Rectal smooth muscle tissue (tissue), 1 donor: Measurements from ENCODE around the gene MCRS1.

Source experiments
- H3K27ac ChIP-seq: one replicate; pipeline ENCODE4 v1.7.0; 2013; ENCODE audit warnings: low read depth, low read length, inconsistent platforms
- H3K27me3 ChIP-seq: one replicate; pipeline ENCODE4 v1.7.0; 2013; ENCODE audit warnings: low read length; ENCODE audit not compliant: control insufficient read depth, insufficient read depth
- H3K36me3 ChIP-seq: one replicate; pipeline ENCODE4 v1.7.0; 2013; ENCODE audit warnings: low read length; ENCODE audit not compliant: control insufficient read depth, insufficient read depth
- H3K4me1 ChIP-seq: one replicate; pipeline ENCODE4 v1.7.0; 2013; ENCODE audit warnings: low read length; ENCODE audit not compliant: control insufficient read depth, insufficient read depth
- H3K4me3 ChIP-seq: one replicate; pipeline ENCODE4 v1.7.0; 2013; ENCODE audit warnings: low read length
- H3K9ac ChIP-seq: one replicate; pipeline ENCODE4 v1.7.0; 2013; ENCODE audit warnings: low read length

MCRS1 gene

DNA sequence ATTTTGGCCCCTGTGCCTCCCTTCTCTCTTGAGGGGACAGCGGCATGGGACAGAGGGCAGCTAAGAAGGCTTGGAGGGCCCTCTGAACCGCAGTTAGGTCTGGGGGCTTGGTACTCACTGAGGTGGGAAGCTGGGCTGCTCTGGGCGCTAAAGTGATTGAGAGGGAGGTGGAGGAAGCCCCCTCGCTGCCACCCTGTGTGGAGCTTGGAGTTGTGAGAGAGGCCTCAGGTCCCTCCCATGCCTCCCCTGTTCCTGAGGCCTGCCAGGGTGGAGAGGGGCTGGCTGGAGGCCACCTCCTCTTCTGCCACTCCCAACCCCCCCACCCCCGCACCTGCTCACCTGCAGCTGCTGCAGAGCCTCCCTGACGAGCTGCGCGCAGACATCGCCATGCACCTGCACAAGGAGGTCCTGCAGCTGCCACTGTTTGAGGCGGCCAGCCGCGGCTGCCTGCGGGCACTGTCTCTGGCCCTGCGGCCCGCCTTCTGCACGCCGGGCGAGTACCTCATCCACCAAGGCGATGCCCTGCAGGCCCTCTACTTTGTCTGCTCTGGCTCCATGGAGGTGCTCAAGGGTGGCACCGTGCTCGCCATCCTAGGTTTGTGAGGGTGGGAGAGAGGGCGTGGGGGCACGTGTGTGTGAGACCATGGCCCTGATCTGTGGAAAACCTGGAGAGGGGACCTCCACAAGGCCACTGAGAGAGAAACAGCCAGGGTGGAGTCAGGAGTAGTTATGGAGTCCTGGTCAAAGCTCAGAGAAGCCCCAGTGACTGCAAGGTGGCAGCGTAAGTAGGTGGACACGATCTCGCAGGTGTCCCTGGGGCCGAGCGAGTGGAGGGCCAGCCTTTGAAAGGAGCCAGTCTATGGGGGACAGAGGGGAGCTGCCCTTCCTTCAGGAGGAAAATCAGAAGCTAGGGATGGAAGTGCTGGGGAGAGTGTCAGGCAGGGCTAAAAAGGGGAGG is 17.9 kb downstream of the MCRS1 start:
- H3K27me3 ChIP-seq, result peaks cover 11% of the 10 kb centered on the region
- H3K27ac ChIP-seq, result no peak overlapping the region
- H3K9ac ChIP-seq, result no peak overlapping the region
- no peak overlapping the region for H3K4me3 ChIP-seq
- H3K36me3 ChIP-seq, result no peaks in the 10 kb centered on the region
- H3K4me1 ChIP-seq, result peaks cover 7% of the 10 kb centered on the region

DNA sequence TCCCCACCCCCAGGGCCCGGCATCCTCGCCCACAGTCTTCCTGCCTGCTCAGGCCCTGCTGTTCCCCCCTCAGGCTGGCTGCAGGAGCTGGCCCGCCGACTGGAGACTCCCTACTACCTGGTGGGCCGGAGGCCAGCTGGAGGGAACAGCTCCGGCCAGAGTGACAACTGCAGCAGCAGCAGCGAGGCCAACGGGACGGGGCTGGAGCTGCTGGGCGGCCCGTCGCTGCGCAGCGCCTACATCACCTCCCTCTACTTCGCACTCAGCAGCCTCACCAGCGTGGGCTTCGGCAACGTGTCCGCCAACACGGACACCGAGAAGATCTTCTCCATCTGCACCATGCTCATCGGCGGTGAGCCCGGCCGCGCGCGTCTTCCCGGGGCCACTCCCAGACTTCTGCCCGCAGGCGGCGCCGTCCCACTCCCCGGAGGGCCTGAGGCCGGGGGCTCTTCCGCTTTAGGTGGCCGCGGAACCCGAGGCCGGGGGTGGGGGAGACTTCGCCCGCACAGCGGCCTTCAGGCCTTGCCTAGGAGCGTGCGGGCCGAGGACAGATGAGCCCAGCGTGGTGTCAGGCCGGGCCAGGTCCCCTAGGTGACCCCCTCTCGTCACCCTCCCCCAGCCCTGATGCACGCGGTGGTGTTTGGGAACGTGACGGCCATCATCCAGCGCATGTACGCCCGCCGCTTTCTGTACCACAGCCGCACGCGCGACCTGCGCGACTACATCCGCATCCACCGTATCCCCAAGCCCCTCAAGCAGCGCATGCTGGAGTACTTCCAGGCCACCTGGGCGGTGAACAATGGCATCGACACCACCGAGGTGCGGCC is 18.9 kb downstream of the MCRS1 start:
- H3K27ac ChIP-seq, result no peak overlapping the region
- no peaks in the 10 kb centered on the region for H3K36me3 ChIP-seq
- H3K4me3 ChIP-seq, result peak overlapping the region; percentile 70
- H3K4me1 ChIP-seq, result peaks cover 7% of the 10 kb centered on the region
- H3K27me3 ChIP-seq, result peaks cover 11% of the 10 kb centered on the region
- H3K9ac ChIP-seq, result no peak overlapping the region

DNA sequence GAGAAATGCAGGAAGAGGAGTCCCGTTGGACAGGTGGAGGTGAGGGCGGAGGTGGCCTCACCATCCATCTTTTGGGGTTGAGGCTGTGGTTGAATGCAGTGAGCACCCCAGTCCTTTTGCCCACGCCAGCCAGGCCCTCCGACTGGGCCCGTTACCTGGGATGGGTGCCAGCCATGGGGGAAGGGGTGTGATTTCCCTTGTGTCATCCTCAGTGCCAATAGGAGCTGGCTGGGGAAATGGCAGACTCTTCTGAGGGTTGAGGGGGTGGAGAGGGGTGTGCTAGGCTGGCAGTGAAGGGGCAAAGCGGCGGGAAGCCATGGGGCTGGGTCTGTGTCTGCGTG is 19.5 kb downstream of the MCRS1 start:
- H3K4me3 ChIP-seq, result peak overlapping the region; percentile 70
- no peaks in the 10 kb centered on the region for H3K36me3 ChIP-seq
- peaks cover 7% of the 10 kb centered on the region for H3K4me1 ChIP-seq
- H3K27ac ChIP-seq, result no peak overlapping the region
- no peak overlapping the region for H3K9ac ChIP-seq
- H3K27me3 ChIP-seq, result peaks cover 11% of the 10 kb centered on the region

DNA sequence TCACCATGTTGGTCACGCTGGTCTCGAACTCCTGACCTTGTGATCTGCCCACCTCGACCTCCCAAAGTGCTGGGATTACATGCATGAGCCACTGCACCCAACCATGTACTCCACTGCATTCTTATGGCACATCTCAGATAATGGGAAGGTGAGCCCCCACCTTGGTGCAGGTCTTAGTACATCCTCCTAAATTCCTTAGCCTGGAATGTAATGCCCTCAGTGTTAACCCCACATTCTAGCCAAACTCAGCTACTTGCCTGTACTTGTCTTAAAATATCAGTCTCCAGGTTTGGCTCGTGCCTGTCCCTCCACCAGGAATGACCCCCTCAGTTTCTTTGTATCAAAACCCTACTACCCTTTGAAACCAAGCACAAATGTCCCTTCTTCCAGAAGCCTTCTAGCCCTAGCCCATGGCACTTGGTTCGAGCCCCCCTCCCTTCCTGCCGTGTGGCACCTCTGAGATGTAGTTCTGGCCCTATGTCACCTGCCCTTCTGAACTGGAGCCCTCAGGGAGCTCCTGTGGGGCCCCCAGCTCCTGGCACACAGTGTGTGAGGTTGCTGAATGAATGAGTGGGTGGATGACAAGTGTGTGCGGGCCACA is 20.8 kb downstream of the MCRS1 start:
- Histone ChIP-seq H3K4me1 (peaks cover 7% of the 10 kb centered on the region), H3K27me3 (peaks cover 11% of the 10 kb centered on the region), H3K4me3 (no peak overlapping the region), H3K27ac (no peak overlapping the region), H3K36me3 (no peaks in the 10 kb centered on the region), H3K9ac (no peak overlapping the region)

DNA sequence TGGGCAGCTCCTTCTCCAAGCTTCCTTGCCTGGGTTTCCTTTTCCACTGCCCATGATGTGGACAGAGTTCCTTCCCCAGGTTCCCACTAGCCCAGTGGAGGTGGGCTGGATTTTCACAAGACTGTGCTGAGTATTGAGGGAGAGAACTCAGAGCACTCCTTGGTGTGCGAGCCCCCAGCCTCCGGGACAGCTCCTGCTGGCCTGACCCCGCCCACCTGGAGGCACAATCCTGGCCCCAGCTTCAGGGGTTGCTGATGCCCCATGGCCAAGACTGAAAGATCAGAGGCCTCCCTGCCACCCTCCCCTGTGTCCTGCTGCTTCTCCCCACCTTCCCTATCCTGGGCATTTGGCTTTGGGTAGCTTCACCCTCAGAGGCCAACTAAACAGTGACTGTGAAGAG is 21.5 kb downstream of the MCRS1 start:
- H3K27ac ChIP-seq, result no peak overlapping the region
- H3K27me3 ChIP-seq, result peaks cover 11% of the 10 kb centered on the region
- no peak overlapping the region for H3K9ac ChIP-seq
- no peaks in the 10 kb centered on the region for H3K36me3 ChIP-seq
- H3K4me3 ChIP-seq, result no peak overlapping the region
- peaks cover 7% of the 10 kb centered on the region for H3K4me1 ChIP-seq

DNA sequence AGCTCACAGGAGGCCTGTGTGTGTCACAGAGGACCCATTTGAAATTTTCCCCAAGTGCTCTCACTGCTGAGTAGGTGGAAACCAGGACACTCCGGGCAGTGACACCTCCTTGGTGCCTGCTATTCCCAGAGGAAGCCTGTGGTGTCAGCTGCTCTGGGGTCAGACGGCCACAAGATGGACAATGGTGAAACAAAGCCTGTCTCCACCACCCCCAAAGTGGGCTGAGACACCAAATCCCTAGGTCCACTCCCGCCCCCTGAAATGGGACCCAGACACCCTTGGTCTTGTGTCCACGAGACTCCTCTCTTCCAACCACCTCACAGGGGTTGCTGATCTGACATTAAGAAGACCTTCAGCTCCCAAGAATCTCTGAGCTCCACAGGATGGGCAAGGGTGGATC is 22.1 kb downstream of the MCRS1 start:
- Histone ChIP-seq H3K9ac (no peak overlapping the region), H3K27me3 (peaks cover 11% of the 10 kb centered on the region), H3K27ac (no peak overlapping the region), H3K4me1 (peaks cover 7% of the 10 kb centered on the region), H3K36me3 (no peaks in the 10 kb centered on the region), H3K4me3 (no peak overlapping the region)

DNA sequence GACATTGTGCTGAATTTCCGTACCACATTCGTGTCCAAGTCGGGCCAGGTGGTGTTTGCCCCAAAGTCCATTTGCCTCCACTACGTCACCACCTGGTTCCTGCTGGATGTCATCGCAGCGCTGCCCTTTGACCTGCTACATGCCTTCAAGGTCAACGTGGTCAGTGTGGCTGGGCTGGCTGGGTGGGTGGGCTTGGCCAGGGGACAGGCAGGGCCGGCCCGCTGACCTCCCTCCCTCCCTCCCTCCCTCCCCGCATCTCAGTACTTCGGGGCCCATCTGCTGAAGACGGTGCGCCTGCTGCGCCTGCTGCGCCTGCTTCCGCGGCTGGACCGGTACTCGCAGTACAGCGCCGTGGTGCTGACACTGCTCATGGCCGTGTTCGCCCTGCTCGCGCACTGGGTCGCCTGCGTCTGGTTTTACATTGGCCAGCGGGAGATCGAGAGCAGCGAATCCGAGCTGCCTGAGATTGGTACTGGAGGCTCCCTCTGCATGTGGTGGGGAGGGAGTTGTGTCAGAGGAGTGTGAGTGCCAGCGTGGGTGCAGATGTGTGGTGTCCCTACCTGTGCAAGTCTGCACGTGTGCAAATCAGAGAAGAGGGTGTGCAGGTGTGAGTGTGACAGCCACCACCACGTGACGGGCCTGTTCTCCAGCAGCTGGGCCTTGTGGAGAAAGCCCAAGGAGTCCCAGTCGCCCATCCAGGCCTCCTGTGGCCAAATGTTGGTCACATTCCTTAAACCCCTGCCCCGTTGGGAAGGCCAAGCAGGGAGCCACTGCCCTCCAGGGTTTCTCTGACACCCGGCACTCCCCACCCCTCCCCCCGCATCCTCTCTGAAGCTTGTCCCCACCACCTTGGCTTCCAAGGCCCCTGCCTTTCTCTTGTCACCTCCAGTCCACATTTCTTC is 23.8 kb downstream of the MCRS1 start:
- no peak overlapping the region for H3K4me3 ChIP-seq
- H3K36me3 ChIP-seq, result no peaks in the 10 kb centered on the region
- H3K4me1 ChIP-seq, result peaks cover 7% of the 10 kb centered on the region
- H3K27me3 ChIP-seq, result peaks cover 23% of the 10 kb centered on the region
- no peak overlapping the region for H3K9ac ChIP-seq
- H3K27ac ChIP-seq, result no peak overlapping the region

DNA sequence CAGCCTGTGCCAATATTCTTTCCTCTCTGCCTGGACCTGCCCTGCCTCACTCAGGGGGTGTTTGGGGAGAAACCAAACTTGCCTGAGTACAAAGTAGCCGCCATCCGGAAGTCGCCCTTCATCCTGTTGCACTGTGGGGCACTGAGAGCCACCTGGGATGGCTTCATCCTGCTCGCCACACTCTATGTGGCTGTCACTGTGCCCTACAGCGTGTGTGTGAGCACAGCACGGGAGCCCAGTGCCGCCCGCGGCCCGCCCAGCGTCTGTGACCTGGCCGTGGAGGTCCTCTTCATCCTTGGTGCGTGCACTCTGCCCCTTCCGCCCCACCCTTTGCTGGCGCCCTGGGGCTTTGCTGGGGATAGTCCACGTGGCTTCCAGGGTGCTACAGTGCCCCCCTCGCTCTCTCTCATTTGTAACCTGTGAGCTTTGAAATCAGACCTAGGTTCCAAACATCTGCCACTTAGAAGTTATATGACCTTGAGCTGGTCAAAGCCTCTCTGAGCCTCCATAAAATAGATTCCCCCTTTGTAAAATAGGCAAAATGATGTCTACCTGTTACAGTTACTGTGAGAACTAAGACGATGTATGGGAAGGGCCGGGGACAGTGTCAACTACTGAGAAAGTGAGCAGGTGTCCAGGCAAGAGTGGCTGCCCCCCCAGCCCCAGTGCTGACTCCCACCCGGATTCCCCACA is 24.6 kb downstream of the MCRS1 start:
- peaks cover 19% of the 10 kb centered on the region for H3K27me3 ChIP-seq
- no peaks in the 10 kb centered on the region for H3K36me3 ChIP-seq
- H3K4me1 ChIP-seq, result peaks cover 1% of the 10 kb centered on the region
- no peak overlapping the region for H3K4me3 ChIP-seq
- no peak overlapping the region for H3K9ac ChIP-seq
- no peak overlapping the region for H3K27ac ChIP-seq

DNA sequence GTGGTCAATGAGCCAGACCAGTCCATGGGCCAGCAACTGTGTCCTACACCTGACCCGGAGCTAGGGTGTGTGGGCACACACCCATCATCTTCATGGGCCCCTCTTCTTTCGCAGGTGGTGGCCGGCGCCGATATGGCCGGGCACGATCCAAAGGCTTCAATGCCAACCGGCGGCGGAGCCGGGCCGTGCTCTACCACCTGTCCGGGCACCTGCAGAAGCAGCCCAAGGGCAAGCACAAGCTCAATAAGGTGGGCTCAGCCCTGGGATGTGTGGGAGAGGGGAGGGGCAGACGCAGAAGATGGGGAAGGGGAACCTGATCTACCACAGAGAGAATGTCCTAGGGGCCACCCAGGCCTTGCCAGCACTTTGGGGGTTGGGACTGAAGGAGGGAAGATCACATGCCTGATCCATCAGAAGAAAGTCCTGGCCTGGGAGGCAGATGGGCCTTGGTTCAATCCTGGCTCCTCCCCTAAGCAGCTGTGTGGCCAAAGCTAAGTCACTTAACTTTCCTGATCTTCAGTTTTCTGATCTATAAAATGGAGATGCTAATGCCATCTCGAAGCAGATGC is 25.3 kb downstream of the MCRS1 start:
- Histone ChIP-seq H3K9ac (no peak overlapping the region), H3K4me3 (no peak overlapping the region), H3K27ac (no peak overlapping the region), H3K36me3 (no peaks in the 10 kb centered on the region), H3K27me3 (peaks cover 21% of the 10 kb centered on the region), H3K4me1 (peaks cover 4% of the 10 kb centered on the region)

DNA sequence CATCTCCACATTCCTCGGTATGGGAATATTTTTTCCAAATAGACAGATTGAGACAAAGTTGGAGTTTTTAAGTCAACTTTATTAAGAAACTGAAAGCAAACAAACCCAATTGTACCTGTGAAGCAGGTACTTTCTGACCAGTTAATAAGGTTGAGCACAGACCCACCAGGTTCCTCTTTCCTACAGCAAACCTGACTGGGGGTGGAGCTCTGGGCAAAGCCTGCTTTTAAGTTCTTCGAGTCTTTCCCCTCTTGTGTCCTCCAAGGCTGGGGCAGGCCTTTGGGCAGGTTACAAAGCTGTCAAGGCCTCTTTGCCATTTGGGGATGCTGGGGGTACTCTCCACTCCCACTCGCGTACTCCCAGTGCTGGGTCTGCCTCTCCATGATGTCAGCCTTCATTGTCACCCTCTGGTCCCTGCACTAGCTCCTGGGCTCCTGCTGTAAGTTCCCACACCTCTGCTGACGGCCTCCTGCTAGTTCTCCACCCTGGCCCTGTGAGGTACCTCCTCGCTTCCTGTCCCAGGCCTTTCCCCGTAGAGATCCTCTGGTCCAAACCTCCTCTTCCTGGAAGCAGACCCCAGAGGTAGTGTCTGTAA is 25.9 kb downstream of the MCRS1 start:
- H3K9ac ChIP-seq, result no peak overlapping the region
- H3K27ac ChIP-seq, result no peak overlapping the region
- H3K4me3 ChIP-seq, result no peak overlapping the region
- H3K27me3 ChIP-seq, result peaks cover 26% of the 10 kb centered on the region
- peaks cover 4% of the 10 kb centered on the region for H3K4me1 ChIP-seq
- H3K36me3 ChIP-seq, result no peaks in the 10 kb centered on the region
